Measurements from ENCODE around the gene EPN2. TPM values are rescaled to one million over a fixed set of nuclear protein-coding genes. Genes with fewer than 3 reads are reported as not detected.

The EPN2 gene
- total RNA-seq, 6 donors from 2014 or later: 26.3 to 64.5 (median 47.9) TPM

GRCh38 chr17:19321481-19322128, 84.4 kb downstream of the EPN2 start:
- Histone ChIP-seq H3K4me1 (peaks cover 0 to 6% (median 4%) of the 10 kb centered on the region in 4 donors), H3K27ac (no peak overlapping the region), H3K9me3 (no peaks in the 10 kb centered on the region), H3K4me3 (no peak overlapping the region), H3K36me3 (peaks cover 0 to 10% (median 0%) of the 10 kb centered on the region in 4 donors), H3K27me3 (no peaks in the 10 kb centered on the region)
- no peak for TF ChIP-seq POLR2AphosphoS5 (IDR thresholded peaks at IDR 0.05)
- TF ChIP-seq CTCF (IDR thresholded peaks at IDR 0.05): no peak
- no peak for TF ChIP-seq POLR2A (IDR thresholded peaks at IDR 0.05)
- no peak for TF ChIP-seq EP300 (IDR thresholded peaks at IDR 0.05)
- 85 to 89% methylated on average over 8 to 9 of the region's 9 CpGs for WGBS, 2 donors
- DNase-seq (no peak), ATAC-seq (ENCODE audit: low FRiP score in 2 of 2) (no peak)

GRCh38 chr17:19322129-19322505, 85.0 kb downstream of the EPN2 start:
- H3K9me3 ChIP-seq: no peaks in the 10 kb centered on the region
- TF ChIP-seq POLR2A (IDR thresholded peaks at IDR 0.05) (no peak), CTCF (IDR thresholded peaks at IDR 0.05) (no peak), POLR2AphosphoS5 (IDR thresholded peaks at IDR 0.05) (no peak), EP300 (IDR thresholded peaks at IDR 0.05) (no peak)
- 97 to 98% methylated on average over 3 to 5 of the region's 5 CpGs for WGBS, 2 donors
- H3K27ac ChIP-seq: no peak overlapping the region
- DNase-seq (no peak), ATAC-seq (ENCODE audit: low FRiP score in 2 of 2) (no peak)
- H3K36me3 ChIP-seq: peaks cover 0 to 10% (median 0%) of the 10 kb centered on the region in 4 donors
- H3K27me3 ChIP-seq: no peaks in the 10 kb centered on the region
- H3K4me3 ChIP-seq: no peak overlapping the region
- H3K4me1 ChIP-seq: peaks cover 0 to 4% (median 2%) of the 10 kb centered on the region in 4 donors

- Histone ChIP-seq H3K36me3 (peaks cover 0 to 3% (median 0%) of the 10 kb centered on the region in 4 donors), H3K4me3 (no peak overlapping the region), H3K27ac (no peak overlapping the region), H3K27me3 (no peaks in the 10 kb centered on the region), H3K4me1 (no peaks in the 10 kb centered on the region), H3K9me3 (no peaks in the 10 kb centered on the region)
- no peak for DNase-seq
- 83 to 100% methylated on average over 1 of the region's 1 CpG for WGBS, 2 donors
- no peak for ATAC-seq (ENCODE audit: low FRiP score in 2 of 2)
- TF ChIP-seq POLR2A (IDR thresholded peaks at IDR 0.05): no peak
Measured at GRCh38 chr17:19322861-19323260, 85.7 kb downstream of the EPN2 start.

GRCh38 chr17:19325542-19325941, 88.4 kb downstream of the EPN2 start:
- no peaks in the 10 kb centered on the region for H3K27me3 ChIP-seq
- no peaks in the 10 kb centered on the region for H3K4me1 ChIP-seq
- no peaks in the 10 kb centered on the region for H3K9me3 ChIP-seq
- no peak overlapping the region for H3K27ac ChIP-seq
- no peak for ATAC-seq (ENCODE audit: low FRiP score in 2 of 2)
- TF ChIP-seq POLR2A (IDR thresholded peaks at IDR 0.05) (no peak), EP300 (IDR thresholded peaks at IDR 0.05) (no peak), POLR2AphosphoS5 (IDR thresholded peaks at IDR 0.05) (no peak), CTCF (IDR thresholded peaks at IDR 0.05) (no peak)
- H3K36me3 ChIP-seq: peaks cover 0 to 22% (median 5%) of the 10 kb centered on the region in 4 donors
- H3K4me3 ChIP-seq: no peak overlapping the region
- no peak for DNase-seq

- Histone ChIP-seq H3K27ac (no peak overlapping the region), H3K36me3 (peaks cover 0 to 23% (median 5%) of the 10 kb centered on the region in 4 donors), H3K9me3 (no peaks in the 10 kb centered on the region), H3K4me3 (no peak overlapping the region), H3K4me1 (no peaks in the 10 kb centered on the region), H3K27me3 (no peaks in the 10 kb centered on the region)
- TF ChIP-seq EP300 (IDR thresholded peaks at IDR 0.05) (no peak), CTCF (IDR thresholded peaks at IDR 0.05) (no peak), POLR2A (IDR thresholded peaks at IDR 0.05) (no peak), POLR2AphosphoS5 (IDR thresholded peaks at IDR 0.05) (no peak)
- ATAC-seq (ENCODE audit: low FRiP score in 2 of 2) (peak; percentile 28 to 63), DNase-seq (peak in 1 of 2 donors; percentile 17)
- 84 to 94% methylated on average over 14 of the region's 14 CpGs for WGBS, 2 donors
Measured at GRCh38 chr17:19327031-19327783, 90.0 kb downstream of the EPN2 start.
